22Rv1 (cell line): ENCODE results near the gene ACAD9.

ENCODE experiments used
- ZFX ChIP-seq: fragments of 450-650 bp; IDR thresholded peaks from 2 replicates; pipeline ENCODE4 v1.6.1; 2017; ENCODE audit warnings: antibody characterized with exemption, borderline replicate concordance
- TF ChIP-seq, protein P1 (sequence below): fragments of 450-650 bp; IDR thresholded peaks from 2 replicates; pipeline ENCODE4 v1.5.1; 2017; ENCODE audit warnings: mild to moderate bottlenecking

DNA sequence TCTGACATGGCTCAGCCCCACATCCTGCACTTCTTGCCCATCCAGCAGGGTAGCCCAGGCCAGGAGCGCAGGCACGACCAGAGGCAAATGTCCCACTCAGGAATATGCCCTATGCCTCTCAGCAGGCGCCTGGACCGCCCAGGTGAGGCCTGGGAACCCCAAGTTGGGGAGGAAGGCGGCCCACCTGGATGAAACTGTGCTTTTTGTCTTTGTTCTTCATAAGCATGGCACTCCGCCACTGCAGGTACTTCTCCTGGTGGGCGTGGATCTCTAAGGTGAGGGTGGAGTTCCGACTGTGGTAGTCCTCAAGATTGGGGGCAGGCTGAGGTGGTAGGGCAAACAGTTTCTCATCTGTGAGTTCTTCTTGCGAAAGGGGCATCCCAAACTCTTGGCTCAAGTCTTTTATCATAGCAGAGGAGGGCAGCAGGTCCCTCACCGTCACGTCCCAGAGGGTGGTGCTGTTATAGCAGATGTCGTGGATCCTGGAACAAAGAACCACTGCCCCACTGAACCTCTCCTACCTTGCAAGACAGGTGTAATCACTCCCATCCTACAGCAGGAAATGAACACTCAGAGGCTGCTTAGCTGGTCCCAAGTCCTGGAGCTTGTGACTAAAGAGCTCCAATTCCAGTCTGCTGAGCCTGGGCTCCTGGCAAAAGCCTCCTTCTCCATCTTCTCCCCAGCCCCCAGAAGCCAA, 53.2 kb downstream of the ACAD9 start:
- TF ChIP-seq, protein P1, sequence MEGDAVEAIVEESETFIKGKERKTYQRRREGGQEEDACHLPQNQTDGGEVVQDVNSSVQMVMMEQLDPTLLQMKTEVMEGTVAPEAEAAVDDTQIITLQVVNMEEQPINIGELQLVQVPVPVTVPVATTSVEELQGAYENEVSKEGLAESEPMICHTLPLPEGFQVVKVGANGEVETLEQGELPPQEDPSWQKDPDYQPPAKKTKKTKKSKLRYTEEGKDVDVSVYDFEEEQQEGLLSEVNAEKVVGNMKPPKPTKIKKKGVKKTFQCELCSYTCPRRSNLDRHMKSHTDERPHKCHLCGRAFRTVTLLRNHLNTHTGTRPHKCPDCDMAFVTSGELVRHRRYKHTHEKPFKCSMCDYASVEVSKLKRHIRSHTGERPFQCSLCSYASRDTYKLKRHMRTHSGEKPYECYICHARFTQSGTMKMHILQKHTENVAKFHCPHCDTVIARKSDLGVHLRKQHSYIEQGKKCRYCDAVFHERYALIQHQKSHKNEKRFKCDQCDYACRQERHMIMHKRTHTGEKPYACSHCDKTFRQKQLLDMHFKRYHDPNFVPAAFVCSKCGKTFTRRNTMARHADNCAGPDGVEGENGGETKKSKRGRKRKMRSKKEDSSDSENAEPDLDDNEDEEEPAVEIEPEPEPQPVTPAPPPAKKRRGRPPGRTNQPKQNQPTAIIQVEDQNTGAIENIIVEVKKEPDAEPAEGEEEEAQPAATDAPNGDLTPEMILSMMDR, result no peak
- TF ChIP-seq ZFX, result no peak
